HuH-7 (cell line): ENCODE results near the gene SPEG.
A peak's percentile ranks its signal among the peaks of the same experiment; 100 is the strongest.

Experiments used
- DNase-seq: peaks from one replicate; pipeline ENCODE4 v3.0.0; 2011; ENCODE audit warnings: low spot score

Gene SPEG

DNA sequence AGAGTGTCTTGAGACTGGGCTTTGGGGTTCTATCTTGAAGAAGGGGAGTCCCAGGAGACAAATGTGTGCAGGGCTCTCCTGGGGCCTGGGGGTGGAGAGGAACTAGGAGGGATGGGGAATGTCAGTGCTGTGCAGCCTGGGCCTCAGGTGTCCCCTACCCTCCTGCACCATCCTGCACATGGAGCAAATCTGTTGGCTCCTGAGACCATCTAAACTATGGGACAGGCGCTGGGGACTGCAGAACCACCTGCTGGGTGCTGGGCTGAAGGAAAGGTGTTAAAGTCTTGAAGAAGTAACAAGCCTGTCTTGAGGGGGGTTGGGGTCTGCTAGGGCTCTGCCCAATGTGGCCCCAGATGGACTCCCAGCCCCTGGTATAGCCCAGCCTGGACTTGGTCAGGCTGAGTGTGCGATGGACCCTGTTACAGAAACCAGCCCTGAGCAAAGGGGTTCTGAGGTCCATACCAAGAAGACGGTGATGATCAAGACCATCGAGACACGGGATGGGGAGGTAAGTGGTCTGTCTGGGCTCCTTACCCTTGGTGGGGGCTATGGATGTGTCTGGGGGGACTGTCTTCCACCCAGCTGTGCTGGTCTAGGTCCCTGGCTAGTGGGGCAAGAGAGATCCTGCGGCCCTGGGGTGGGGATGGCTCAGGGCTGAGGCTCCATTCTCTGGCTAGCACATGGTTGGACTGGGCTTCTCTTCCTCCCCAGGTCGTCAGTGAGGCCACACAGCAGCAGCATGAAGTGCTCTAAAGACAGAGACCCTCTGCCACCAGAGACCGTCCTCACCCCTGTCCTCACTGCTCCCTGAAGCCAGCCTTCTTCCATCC is 9.2 kb upstream of the SPEG start:
- no peak for DNase-seq

DNA sequence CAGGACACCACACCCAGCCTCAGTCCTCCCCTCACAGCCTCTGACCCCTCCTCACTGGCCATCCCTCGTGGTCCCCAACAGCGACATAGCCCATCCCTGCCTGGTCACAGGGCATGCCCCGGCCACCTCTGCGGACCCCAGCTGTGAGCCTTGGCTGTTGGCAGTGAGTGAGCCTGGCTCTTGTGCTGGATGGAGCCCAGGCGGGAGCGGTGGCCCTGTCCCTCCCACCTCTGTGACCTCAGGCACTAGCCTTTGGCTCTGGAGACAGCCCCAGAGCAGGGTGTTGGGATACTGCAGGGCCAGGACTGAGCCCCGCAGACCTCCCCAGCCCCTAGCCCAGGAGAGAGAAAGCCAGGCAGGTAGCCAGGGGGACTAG is 8.6 kb upstream of the SPEG start:
- no peak for DNase-seq

DNA sequence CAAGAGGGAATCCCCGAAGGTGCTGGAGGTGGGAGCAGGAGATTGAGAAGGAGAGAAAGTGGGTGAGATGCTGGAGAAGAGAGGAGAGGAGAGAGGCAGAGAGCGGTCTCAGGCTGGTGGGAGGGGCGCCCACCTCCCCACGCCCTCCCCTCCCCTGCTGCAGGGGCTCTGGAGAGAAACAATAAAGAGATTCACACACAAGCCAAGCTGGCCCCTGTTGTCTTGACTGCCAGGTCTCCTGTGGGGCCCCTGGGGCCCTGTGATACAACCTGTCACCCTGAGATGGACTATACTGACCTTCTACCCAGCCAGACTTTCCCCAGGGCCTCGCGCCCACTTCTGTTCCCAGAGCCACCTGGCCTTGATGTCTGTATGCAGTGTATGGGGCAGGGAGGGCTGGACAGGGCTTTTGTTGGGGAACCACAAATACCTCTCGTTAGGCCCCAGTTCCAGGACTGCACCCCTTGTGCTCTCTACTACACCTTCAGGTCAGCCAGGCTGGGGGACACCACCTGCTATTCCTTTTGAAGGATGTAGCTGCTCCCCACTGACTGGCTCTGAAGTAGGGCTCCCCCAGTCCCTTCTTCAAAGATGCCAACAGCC is 8.0 kb upstream of the SPEG start:
- DNase-seq, result no peak

DNA sequence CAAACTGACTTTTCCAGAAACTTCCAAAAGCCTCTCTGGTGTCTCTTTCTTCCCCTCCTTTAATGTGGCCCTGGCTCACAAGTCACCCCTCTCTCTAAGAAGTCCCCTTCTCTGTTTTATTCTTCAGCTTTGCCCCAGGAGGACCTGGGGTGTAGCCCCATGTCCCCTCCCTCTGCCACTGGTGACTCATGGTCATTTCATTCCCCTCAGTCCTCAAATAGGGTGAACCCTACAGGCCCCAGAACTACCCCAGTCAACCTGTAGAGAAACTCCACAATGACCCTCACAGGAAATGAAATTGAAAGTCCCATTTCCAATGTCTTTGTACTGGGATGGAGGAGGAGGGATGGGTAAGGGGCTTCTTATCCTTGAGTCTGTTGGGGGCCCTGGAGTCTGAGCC is 6.2 kb upstream of the SPEG start:
- no peak for DNase-seq

DNA sequence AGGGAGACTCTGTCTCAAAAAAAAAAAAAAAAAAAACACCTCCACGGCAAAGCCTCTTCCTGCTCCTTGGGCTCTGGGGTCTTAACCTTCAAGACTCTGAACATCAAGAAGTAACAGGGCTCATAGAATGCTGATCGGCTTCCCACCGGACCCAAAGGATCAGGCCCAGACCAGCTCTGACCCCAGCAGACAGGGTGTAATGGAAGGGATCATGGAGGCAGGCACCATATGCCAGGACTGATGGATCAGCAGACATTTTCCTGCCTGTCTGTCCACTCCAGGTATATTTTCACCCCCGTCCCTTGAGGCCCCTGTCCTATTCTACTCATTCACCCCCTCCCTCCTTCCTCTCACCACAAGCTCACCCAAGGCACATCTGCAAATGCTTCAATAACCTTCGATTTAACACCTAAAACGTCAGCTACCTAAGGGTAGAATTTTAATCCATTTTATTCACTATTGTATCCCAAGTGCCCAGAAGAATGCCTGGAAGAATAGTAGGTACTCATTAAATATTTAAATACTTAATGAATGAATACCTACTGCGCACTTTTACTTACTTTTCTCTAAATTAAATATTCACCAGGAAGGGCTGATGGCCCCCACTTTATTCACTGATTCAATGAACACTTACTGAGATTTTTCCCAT is 4.6 kb upstream of the SPEG start:
- no peak for DNase-seq

DNA sequence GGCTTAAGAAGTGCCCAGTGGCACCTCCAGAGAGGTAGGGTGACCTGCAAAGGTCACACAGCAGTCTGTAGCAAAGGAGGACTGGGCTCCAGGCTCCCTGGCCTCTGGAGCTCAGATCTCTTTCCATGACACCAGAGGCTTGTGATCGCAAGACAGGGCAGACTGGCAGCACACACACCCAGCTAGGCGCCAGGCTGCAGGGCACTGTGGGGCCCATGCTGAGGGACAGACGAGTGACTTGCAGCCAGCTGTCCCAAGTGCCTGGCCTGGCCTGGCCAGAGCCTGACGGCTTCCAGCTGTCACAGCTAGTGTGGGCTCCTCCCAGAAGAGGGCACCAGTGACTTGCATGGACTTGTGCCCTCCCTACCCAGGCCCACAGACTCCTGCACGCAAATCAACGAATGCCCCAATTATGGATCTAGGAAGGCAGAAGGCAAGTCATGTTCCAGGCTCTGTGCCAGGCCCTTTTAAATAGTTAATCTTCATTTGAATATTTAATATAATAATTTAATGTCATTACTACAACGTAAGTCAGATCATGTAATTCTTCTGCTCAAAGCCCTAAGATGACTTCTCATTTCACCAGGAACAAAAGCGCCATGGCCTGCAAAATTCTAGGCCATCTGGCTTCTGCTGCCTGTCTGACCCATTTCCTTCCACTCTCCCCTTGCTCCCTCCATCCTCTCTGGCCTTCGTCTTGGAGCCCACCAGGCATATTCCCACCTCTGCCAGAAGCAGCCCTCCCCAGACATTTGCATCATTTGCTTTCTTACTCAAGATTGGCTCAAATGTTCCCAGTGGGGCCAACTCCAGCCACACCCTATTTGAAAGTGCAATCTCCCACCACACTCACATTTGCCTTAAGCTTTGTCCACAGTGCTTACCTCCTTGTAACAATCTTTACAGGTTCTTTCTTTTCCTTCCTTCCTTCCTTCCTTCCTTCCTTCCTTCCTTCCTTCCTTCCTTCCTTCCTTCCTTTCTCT is 3.7 kb upstream of the SPEG start:
- peak; percentile 66 for DNase-seq

DNA sequence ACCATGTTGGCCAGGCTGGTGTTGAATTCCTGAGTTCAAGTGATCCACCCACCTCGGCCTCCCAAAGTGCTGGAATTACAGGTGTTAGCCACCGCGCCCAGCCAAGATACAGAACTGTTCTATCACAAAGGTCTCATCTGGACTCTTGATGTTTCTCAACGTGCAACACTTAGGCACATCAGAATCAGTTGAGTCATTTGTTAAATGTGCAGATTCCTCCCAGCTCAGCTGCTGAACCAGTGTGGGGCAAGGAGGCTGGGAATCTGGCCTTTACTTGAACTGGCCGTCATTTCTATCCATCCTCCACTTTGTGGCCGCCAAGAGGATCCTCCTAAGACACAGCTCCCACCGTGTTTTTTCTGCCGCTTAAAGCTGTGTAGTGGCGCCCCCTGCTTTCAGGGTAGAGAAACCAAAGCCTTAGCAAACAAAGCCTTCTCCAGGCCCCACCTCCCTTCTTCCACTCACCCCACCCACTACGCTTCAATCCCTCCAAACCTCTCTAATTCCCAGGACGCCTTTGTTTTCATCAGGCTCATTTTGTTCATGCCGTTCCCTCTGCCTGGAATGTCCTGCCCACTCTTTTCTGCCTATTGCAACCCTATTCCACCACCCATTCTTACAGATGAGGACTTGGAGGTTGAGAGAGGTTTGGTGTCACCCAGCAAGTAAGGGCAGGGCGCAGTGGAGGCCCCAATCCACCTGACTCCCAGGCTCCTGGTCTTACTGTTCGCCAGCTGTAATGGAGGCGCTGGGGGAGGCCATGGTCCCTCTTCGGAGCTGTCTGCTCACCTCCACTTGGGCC is 776 bp upstream of the SPEG start:
- peak; percentile 80 for DNase-seq

DNA sequence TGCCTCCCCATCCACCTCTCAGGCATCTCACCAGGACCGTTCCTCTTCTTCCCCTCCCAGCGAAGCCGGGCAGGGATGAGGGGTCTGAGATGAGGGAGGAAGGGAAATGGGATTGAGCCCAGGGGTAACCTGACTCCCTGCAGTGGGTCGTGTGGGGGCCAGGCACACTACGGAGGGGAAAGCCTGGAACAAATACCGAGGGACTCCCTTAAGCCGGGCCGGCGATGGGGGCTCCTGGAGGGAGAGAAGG is 250 bp upstream of the SPEG start:
- DNase-seq, result no peak

DNA sequence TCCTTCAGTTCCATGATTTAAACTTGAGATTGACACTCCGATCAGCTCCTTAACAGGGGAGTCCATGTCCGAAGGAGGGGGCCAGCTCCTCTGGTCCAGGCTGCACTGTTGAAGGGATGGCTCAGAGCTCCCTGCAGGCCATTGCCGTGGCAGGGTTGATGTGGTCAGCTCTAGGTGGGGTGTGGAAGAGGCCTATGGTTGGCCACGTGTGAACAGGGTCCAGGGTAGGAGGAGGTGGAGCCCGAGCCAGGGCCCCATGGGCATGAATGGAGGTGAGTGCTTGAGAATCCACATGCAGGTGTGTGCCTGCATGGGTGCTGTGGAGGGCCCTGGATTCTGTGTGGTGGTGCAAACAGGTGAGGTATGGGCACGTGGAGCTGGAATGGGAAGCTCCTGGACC is 1.1 kb downstream of the SPEG start:
- no peak for DNase-seq

DNA sequence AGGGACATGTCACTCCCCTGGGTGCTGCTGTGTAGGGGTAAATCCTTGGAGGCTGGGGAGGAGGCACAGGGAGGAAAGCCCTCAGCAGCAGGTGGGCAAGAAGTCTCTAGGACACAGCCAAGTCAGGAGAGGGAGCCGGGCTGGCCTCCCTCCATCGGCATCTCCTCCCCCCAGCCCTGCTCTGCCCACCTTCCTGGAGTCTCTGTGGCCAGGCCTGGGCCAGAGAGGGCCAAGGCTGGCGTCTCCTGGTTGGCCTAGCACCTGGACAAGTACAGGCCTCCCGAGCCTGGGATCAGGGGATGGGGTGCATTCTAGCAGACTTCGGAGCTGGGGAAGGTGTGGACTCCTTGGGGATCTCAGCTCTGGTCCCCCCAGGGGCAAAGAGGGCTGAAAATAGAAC is 1.8 kb downstream of the SPEG start:
- DNase-seq, result no peak

DNA sequence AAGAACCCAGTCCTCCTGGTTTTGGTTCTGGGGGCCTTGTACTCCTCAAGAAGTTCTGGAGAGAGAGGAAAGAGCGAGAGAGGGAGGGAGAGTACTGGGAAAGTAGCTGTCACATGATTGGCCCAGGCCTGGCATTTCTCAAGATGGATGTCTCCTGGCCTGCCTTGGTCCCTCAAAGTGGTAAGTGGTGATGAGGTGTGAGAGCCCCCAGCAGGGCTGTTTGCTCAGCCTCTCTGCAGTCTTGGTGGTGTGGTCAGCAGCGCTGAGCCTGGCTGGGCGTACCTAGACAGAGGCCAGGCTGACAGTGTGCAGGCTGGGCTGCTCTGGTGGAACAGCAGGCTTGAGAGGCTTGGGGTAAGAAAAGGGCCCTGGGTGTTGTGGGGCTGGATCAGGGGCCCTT is 2.5 kb downstream of the SPEG start:
- no peak for DNase-seq

DNA sequence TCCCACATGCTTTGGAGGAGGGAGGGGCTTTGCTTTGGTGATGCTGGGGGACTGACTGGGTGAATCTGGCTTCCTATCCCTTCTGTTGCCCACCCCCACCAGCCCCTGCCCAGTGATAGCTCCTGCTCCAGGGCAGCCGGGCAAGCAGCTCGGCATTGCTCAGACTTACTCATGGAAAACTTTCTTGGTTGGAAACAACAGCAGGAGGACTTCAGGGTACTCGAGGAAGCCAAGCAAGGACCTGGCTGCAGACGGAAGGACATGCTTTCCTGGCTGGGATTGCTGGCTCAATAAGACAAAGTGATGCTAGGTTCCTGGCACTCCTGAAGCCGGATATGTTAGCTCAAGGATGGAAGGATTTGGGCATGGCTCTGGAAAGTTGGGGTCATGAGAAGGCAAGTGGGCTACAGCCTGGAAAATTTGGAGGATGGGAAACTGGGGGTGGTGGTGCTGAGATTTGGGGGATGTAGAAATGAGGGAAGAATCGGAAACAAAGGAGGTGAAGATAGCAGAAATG is 3.1 kb downstream of the SPEG start:
- no peak for DNase-seq

DNA sequence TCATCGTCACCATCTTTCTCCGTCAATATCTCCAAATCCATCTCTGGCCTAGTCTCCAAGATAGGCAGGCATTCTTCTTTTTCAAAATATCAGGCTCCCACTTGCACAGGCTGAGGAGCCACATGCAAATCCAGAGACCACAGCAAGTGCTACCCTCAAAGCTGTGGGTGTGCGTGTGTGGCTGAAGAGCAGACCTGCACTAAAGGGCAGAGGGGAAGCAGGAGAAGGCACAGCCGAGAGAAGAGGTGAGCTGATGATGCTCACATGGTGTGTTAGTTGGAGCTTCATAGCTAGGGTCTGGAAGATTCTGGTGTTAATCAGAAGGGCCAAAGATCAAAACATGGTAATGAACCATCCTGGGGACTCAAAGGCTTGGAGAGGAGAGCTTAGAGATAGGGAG is 3.8 kb downstream of the SPEG start:
- no peak for DNase-seq

DNA sequence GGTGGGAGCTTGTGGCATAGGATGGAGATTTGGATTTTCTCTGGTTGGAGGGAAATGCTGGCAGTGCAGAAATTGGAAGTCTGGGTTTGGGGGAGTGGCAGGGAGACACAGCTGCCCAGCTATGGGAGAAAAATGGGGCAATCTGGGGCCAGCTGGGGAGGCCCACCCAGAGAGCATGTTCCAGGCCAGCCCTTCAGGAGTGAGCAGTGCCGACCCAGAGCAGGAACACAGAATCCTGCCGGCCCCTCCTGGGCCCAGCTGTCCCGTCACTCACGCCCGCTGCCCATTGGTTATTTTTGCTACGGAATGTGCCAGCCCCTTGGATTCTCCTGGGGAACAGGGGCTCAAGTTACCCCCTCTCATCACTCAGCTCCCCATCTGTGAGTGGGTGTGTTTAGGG is 4.9 kb downstream of the SPEG start:
- DNase-seq, result no peak

DNA sequence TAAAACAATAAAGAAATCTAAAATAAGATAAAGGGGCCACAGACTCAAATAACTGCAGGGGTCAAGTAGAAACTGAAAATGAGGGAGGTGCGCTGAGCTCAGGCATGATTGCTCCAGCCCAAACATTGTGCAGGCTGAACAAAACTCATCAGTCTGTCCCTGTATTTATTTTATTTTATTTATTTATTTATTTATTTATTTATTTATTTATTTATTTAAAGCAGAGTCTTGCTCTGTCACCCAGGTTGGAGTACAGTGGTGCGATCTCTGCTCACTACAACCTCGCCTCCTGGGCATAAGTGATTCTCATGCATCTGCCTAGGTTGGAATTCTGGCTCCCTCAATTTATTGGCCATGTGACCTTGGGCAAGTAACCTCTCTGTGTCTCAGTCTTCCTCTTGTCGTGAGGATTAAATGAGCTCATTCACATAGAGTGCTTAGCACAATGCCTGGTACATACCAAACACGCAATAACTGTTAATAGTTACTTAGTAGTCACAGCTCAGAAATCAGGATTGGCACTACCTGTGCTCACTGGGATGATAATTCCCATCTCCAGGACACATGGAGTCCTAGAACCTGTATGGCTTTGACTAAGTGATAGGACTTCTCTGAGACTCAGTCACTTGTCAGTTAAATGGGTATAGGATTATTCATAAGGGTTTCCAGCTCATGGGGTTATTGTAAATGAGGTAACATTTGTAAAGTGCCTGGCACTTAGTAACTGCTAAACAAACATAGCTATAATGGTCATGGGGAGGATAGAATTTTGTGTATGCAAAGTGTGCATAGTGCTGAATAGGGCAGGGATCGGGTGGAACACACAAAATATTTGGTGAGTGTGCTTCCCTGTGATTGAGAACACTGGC is 6.0 kb downstream of the SPEG start:
- DNase-seq, result no peak

DNA sequence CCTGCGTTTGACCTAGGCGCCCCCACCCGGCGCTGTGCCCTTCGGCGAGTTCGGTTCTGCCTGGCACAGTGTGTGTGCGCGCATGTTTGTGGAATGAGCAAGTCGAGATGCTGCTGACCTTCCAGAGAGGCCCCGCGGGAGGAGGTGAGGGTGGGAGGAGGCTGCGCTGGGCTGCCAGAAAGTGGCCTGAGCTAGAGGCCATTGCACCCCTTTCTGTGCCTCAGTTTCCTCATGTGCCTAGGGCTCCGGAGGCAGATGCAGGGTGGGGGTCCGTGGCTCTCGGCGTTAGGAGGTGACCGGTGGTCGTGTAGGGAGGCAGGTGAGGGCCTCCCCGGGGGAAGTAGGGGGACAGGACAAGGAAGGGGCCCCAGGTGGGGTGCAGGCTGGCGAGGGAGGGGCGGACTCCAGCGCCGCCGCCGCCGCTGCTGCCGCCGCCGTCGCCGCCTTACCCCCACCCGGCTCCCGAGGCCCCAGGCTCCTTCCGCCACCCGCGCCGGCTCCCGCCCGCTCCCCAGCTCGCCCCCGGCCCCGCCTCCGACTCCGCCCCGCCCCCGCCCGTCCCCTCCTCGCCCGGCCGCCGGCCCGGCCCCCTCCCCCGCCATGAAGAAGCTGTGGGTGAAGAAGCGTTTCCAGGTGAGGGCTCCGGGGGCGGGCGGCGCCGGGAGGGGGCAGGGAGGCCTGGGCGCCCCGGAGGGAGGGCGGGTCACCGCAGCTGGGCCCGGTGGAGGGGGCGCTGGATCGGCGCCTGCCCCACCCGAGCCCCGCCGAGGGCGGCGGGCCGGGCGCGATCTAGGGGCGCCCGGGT is 7.0 kb downstream of the SPEG start:
- DNase-seq, result peak; percentile 91

DNA sequence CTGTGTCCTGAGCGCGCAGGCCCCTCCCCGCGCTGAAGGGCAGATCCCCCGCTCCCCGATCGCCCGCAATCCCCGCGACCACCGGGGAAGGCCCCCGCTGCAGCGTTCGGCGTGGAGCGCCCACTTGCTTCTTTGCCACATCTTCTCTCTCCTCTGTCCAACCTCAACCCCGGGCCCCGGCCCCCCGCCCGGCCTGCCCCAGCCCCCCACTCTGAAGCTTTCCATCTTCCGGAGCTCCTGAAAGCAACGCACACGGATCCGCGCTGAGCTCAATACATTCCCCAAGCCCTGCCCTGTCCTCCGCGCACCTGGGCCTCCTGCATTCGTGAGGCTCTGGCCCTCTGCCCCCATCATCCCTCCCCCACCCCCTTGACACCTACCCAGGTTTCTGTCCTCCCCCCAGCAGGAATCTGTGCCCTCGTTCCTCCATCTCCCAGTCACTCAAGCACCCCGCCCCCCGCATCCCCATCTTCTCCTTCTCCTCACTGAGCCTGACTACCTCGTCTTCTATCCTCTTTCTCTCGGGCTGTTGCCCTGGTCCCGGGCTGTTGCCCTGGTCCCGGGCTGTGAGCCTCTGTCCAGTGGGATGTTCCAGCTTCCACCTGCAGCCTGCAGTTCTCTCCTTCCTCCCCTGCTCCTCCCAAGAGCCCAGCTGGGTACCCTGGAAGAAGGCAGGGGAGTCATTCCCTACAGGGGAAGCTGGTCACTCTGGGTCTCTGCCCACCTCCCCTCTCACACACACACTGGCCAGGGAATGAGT is 7.8 kb downstream of the SPEG start:
- peak; percentile 47 for DNase-seq

DNA sequence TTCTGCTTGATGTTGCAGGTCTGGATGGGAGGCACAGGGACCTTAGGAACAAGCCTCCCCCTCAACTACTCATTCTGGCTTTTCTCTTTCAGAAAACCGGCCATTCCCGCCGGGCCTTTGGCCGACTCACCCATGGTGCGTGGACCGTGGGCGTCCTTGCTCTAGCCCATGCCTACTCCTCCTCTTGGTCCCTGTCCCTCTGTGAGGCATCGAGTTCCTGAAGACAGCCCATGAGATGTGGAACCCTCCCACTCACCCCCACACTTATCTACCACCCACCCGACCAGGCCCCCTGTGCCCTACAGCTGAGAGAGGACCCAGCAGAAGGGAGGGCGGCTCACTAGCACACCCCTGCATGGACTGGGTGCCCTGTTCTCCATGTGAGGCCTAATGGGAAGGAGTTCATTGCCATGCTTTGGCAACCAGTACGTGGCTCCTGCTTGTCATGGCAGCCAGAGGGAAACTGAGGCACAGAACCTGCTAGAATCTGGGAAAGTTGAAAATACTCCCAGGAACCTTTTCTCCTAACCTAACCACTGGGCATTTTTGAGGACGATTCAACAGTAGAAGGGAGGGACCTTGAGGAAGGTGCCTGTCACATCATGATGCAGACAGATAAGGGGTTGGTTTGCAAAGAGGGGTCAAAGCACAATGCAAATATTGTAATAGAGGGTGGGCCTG is 8.5 kb downstream of the SPEG start:
- no peak for DNase-seq

DNA sequence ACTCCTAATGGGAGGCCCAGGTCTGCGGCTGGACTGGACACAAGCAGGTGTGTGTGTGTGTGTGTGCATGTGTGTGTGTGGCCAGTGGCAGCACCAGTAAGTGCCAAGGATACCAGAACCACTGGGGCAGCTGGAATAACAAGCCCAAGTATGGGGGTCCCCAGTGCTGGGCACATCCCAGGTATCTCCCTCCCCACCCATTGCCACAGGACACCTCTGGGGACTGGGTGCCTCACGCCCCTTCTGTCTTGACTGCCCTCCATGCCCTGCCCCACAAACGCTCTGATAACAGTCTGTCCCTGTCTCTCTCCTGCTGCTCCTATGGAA is 9.0 kb downstream of the SPEG start:
- DNase-seq, result no peak
